Fibroblast of the conjunctiva (primary cell): ENCODE results near the gene IGF2BP3.

Experiments
- DNase-seq: peaks from one replicate; pipeline ENCODE4 v3.0.0-alpha.2; 2010; ENCODE audit warnings: low read depth

The IGF2BP3 gene

DNA sequence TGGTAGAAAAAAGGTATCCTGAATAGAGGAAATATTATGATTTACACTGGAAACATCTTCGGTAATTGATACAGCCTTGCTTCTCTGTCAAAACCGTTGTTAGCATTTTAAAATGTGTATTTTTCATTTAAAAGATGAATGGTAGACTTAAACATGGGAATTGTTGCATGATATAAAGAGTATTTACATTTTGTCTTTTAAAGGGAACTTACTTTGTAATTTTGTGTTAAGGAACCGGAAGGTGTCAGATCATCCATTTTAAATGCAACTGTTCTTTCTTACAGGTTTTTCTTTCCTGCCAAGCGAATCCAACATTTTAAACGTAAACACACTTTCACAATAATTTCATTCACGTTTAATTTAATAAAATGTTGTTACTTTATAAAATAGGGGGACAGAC is 1.8 kb upstream of the IGF2BP3 start:
- DNase-seq: no peak

DNA sequence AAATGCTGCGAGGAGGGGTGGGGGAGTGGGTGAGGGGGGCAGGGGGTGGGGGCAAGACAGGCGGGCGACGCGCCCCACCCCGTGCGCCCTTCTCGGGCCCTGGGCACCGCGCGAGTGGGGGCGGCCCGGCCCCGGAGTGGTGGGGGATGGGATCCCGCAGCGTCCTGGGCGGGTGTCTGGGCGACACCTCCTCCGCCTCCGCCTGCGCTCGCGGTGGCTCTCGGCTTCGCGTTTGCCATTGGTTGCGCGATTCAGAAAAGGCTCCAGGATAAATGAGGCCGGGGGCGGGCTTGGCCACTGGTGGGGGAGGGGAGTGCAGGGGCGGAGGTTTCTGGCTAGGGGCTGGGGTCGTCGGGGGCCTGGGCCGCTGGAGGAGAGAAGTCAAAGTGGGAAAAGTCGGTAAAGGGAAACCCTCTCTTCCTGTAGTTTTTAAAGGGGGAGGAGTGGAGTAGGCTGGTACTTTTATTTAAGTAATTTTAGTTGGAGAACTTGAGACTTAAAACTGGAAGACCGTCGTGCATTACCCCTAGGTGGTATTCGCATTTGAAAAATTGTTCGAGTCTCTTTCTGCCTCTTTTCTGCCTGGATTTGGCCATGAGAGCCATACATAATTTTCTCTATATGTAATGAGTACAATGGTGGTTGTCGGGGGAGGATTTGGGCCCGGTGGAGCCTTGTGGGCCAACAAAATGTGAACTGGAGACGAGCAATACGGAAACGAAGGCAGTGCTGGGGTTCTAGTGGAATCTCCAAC is 992 bp upstream of the IGF2BP3 start:
- peak; percentile 71 for DNase-seq

DNA sequence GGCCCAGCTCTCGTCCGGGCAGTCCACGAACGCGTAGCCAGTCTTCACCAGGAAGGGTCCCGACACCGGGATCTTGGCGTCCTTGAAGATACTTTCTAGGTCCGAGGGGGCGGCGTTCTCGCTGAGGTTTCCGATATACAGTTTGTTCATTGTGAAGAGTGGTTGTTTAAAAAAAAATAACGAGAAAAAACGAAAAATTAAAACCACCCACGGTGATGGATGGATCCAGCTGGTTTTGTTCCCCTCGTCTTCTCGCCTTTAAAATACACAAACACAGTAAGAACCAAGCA is 385 bp downstream of the IGF2BP3 start:
- DNase-seq: no peak

DNA sequence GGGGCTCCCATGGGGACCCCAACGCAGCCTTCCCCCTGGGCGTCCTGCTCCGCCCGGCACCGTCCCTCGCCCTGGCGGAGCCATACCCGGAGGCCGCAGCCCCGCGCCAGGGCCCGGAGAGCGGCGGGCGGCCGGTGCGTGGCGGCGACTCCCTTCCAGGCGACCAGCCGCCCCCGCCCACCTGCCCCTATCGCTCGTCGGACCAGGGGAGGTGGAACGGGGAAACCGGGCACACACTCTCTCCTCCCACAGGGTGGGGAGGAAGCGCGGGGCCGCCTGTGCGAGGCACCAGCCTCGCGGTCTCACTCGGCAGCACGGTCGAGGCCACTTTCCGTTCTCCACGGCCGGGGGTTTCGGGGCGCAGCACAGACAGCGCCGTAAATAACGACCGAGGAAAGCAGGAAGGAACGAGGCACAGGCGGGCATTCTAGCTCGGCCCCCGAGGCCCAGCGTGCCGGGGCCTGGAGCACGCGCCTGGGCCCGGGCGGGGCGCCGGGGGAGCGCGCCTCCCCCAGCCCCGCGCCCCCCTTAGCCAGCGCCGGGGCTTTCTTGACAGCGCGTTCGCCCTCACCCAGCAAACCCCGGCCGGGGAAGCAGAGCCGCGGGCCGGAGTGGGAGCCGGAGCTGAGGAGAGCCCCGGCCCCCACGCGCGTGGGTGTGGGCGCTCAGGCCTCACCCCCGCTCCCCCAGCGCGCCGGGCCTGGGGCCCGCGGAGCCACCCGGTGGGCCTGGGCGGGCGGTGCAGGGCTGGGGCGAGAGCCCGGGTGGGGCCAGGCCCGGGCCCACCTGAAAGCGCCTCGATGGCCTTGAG is 936 bp downstream of the IGF2BP3 start:
- no peak for DNase-seq

DNA sequence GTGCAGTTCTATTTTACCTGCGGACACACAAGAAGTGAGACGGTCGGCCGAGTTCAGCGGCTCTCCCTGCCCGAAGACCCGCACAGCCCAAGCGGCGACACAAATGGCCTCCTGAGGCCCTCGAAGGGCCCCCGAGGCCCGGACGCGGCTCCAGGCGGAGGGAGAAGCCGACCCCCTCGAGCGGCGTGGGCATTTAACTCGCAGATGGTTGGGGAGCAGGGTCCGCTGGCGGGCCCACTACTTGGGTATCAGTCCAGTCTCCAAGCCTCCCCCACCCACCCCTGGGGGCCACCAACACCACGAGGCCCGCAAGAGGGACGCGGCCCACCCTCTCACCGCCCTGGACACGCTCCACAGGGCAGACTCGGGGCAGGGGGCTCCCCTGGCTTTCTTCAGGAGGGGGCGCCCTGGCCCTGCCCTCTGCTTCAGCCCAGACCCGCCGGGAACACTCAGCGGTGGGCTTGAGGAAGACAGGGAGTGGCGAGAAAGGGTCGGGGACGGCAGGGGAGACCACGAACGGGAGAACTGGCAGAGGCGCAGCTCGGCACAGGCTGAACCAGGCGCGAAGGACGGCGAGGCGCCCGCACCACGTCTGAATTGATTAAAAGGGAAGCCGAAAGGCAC is 1.7 kb downstream of the IGF2BP3 start:
- DNase-seq: no peak

DNA sequence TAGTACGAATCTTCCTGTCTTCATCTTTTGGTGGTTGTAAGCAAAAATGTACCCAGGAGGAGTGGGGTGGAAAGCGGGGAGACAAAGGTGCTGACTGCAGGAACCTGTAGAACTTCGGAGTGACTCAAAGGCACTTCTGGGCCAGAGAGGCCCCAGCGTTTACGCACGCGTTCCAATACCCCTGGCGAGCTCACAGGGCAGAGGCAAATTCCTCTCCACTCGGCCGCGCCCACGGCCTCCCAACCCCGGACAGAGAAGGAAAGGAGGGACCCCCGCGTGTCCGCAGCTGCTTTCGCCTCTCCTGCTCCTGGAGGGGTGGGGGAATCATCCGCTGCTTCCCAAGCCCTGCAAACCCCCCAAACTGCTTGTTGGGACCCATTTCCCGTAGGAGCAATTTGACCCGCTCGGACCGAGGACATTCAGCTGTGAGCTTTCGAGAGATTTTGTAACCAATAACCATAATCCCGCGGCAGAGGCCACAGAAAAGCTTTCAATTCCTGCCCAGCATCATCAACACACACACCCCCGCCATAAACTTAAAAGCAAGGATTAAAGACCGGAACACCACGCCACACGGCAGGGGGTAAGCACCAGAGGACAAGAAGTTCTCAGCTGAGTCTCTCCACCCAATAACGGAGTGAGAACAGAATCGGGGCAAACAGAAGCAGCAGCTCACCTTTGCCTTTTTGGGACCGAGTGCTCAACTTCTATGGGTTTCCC is 2.3 kb downstream of the IGF2BP3 start:
- no peak for DNase-seq

- DNase-seq: no peak
These were observed 2.9 kb downstream of the IGF2BP3 start for GRCh38 chr7:23467291-23467805.

DNA sequence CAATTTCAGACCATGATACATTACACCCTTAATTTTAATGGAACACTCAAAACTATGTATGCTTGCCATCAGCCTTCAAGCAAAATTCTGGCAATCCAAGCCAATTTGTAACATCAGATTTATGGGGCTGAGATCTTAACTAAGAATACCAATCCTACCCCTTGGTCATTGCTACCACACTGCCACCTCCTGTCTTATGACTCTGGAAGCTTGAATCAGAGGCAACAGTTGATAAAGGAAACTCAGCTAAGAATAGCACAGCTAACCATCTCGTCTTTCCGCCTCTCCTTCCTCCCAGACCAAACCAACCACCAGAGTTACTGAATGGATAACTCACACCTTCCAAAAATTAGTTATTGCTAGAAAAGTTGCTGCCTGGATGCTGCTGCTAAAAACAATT is 7.4 kb downstream of the IGF2BP3 start:
- peak; percentile 31 for DNase-seq

DNA sequence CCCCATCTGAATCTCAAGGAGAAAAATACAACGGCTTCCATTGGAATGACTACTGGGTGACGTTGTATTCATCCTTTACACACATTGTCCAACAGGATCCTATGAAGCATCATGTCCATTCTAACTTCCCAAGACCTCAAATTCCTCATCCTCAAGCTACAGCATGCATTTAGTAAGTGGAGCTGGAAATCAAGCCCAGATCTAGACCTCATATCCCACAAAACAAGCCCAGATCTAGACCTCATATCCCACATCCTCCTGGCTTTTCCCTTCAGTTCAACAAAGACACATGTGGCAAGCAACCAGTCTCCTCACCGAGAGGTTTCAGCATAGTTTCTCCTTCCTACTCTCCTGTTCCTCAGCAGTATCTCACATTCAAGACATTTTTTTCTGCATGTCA is 12.2 kb downstream of the IGF2BP3 start:
- no peak for DNase-seq

DNA sequence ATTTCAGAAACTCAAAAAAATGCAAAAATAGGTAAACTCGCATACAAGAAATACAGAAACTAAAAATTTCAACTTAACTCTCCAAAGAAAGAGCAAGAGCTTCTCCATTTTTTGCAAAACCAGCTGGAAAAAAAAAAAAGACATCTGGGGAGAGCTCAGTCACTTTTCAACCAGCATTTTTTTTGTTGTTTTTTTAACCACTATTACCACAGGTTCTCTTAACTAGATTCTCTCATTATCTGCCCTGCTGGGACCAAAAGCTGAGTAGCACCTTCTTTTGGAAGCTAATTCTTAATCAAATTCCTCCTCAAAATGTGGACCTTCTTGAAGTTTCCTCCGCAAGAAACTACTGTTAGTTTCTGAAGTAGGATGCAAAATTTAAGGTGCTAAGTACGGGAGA is 14.2 kb downstream of the IGF2BP3 start:
- DNase-seq: no peak

DNA sequence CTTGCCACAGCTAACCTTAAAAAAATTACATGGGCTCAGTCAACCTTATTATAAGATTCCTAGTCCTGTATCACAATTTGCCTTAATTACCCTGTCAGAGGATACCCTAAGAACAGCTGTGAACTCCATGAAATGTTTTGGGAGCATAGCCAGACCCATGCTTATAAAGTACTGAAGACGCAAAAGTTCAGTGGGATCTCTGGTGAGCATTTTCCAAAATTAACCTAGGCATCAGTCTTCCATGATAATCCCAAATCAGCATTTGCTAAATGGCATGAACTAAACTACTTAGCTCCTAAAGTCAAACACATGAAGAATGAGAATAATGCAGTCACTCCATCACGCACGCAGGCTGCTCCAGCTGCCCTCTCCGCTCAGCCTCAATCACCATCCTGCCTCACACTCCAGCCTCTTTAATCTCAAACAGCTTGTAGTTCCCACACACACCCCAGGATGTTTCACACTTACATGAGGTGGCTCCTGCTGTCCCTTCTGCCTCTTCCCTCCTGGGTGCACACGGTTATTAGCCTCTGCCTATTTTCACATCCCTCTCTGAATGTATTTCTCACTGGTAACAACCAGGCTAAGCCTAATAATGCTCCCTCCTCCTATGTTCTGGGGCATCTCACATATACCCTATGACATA is 15.3 kb downstream of the IGF2BP3 start:
- no peak for DNase-seq

DNA sequence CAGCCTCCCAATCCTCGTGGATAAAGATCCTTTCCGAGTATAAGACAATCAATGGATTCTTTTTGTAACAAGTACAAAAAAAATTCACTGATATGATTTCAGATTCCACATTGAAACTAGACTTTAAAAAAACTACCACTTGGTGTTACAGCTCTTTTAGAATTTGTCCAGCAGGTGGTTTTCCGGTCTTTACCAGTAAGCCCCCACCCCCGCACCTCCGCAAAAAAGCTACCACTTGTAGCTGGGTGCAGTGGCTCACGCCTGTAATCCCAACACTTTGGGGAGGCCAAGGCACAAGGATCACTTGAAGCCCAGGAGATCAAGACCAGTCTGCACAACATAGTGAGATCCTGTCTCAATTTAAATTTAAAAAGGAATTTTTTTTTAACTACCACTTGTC is 19.8 kb downstream of the IGF2BP3 start:
- DNase-seq: no peak

- DNase-seq: no peak
These were observed 20.4 kb downstream of the IGF2BP3 start for GRCh38 chr7:23449941-23450340.

DNA sequence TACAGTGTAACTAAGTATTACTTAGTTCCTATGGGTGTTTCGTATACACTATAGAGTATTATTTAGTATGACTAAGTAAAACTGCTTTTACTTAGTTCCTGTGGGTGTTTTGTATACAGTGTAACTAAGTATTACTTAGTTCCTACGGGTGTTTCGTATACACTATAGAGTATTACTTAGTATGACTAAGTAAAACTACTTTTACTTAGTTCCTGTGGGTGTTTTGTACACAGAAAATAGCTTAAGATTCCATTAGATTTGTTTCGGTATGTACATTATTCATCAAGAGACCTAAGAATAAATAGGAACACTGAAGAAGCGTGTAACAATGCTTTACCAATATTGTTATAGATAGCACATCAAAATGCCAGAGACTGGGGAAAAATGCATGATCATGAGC is 25.0 kb downstream of the IGF2BP3 start:
- DNase-seq: no peak

- no peak for DNase-seq
These were observed 26.3 kb downstream of the IGF2BP3 start for GRCh38 chr7:23443974-23444373.

DNA sequence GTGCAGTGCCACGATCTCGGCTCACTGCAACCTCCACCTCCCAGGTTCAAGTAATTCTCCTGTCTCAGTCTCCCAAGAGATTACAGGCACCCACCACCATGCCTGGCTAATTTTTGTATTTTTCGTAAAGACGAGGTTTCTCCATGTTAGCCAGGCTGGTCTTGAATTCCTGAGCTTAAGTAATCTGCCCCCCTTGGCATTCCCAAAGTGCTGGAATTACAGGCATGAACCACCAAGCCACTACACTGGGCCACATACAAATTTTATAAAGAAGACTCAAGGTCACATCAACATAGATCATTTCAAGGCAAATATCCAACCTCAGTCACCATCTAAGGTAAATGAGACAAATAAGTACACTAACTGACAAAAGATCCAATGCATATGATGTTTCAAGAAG is 32.1 kb downstream of the IGF2BP3 start:
- no peak for DNase-seq

GRCh38 chr7:23434147-23434917 is 36.0 kb downstream of the IGF2BP3 start:
- DNase-seq: no peak

DNA sequence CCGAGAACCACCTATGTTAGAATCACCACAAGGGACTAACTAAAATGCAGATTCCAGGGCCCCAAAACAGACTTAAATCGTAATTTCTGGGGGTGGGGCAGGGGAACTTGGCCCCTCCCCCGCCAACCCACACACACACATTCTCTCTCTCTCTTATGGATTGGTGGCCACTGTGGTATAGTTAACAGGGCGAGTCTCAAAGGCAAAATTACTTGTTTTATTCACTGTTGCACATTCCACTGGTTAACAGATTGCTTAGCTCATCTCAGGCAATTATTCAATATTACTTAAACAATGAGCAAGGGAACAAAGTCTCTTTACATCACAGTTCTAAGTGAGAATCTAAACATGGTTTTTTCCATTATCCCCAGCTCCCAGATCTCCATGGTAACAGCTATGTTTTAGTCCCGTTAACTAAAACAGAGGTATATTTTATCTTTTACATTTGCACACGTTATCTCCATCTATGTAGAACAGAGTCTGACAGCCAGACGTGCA is 38.5 kb downstream of the IGF2BP3 start:
- DNase-seq: no peak

DNA sequence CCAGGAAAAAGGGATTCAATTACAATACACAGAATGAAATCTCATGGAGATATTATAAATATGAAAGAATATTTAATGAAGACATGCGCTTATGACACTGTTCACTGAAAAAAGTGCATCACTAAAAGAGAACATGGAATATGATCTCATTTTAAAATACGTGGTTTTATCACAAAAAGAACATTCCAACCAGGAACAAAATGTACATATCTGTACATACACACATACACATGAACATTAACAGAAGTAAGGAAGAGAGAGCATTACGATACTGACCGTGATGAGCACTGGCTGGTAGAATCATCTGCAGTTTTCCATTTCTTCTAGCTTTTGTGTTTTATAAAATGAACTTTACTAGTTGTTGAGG is 39.4 kb downstream of the IGF2BP3 start:
- DNase-seq: no peak

DNA sequence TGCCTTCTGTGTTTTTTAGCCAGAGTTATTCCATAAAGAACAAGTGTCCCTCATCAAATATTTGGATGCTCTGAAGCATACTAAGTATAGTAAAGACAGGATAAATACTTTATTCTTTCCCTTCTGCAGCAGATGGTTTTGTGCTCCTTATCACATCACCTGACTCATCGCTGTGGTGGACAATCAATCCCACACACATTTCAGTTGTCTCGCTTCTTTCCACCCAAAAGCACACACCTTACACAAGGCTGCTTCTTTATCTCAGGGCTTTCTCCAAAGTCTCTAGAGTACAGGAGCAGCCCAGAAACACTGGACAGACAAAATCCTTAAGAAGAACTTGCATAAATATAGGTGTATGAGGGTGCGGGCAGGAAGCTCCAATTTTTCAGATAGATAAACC is 43.4 kb downstream of the IGF2BP3 start:
- no peak for DNase-seq

GRCh38 chr7:23422909-23423308 is 47.4 kb downstream of the IGF2BP3 start:
- DNase-seq: no peak
